SH-SY5Y (cell line): ENCODE data around the gene MRPL48.

Experiments
- GATA2 ChIP-seq: IDR thresholded peaks from 2 replicates; pipeline ENCODE4 v1.6.1; 2011; ENCODE audit warnings: mild to moderate bottlenecking, low read depth, low read length
- GATA3 ChIP-seq: IDR thresholded peaks from 2 replicates; pipeline ENCODE4 v1.6.1; 2011; ENCODE audit warnings: low read depth, mild to moderate bottlenecking, low read length, moderate library complexity

GRCh38 chr11:73888244-73888643 lies 100.6 kb downstream of the MRPL48 start:
- no peak for TF ChIP-seq GATA2
- TF ChIP-seq GATA3: no peak
